ENCODE measurements around the gene KMT5C.

The KMT5C gene

GRCh38 chr19:55302318-55302703 is 37.4 kb upstream of the KMT5C start:
- DNase-seq (ENCODE audit: low read depth, low spot score) = no peak
- ChIA-PET CTCF (interaction anchor here (0.8 to 6.8 kb wide), 34 partner anchors 11 to 202 kb away, joined by 3 to 135 read pairs (median 6); partner anchors contain the start of genes BRSK1, HSPBP1, KMT5C and TMEM150B), POLR2A (interaction anchor here (0.5 to 1.1 kb wide), 3 partner anchors 37 to 105 kb away, joined by 3 to 4 read pairs (median 3); no protein-coding TSS in a partner anchor)
- TF ChIP-seq CTCF (IDR thresholded peaks at IDR 0.05; ENCODE audit: insufficient read depth, low read length, missing control alignments) = no peak
- H3K4me3 ChIP-seq (ENCODE audit: low read depth, low read length) = no peak overlapping the region

- CTCF ChIA-PET = interaction anchor here (0.8 to 6.8 kb wide), 18 partner anchors 12 to 188 kb away, joined by 3 to 135 read pairs (median 10); partner anchors contain the start of genes BRSK1, HSPBP1, KMT5C and TMEM150B
- no peak for TF ChIP-seq CTCF (IDR thresholded peaks at IDR 0.05; ENCODE audit: insufficient read depth, low read length, missing control alignments)
- H3K4me3 ChIP-seq (ENCODE audit: low read depth, low read length) = no peak overlapping the region
- DNase-seq (ENCODE audit: low read depth, low spot score) = no peak
- POLR2A ChIA-PET = no interaction called here
These were observed 36.2 kb upstream of the KMT5C start for GRCh38 chr19:55303477-55303876.

GRCh38 chr19:55304279-55304978 is 35.2 kb upstream of the KMT5C start:
- TF ChIP-seq CTCF (IDR thresholded peaks at IDR 0.05; ENCODE audit: insufficient read depth, low read length, missing control alignments) = no peak
- no peak overlapping the region for H3K4me3 ChIP-seq (ENCODE audit: low read depth, low read length)
- POLR2A ChIA-PET = no interaction called here
- no peak for DNase-seq (ENCODE audit: low read depth, low spot score)
- CTCF ChIA-PET = interaction anchor here (3.0 to 6.8 kb wide), 4 partner anchors 13 to 84 kb away, joined by 14 to 135 read pairs (median 80); partner anchors contain the start of gene TMEM150B

GRCh38 chr19:55304980-55305379 is 34.7 kb upstream of the KMT5C start:
- no peak for DNase-seq (ENCODE audit: low read depth, low spot score)
- no peak for TF ChIP-seq CTCF (IDR thresholded peaks at IDR 0.05; ENCODE audit: insufficient read depth, low read length, missing control alignments)
- ChIA-PET POLR2A (no interaction called here), CTCF (interaction anchor here (6.6 to 6.8 kb wide), 2 partner anchors 13 to 14 kb away, joined by 127 to 135 read pairs; partner anchors contain the start of gene TMEM150B)
- no peak overlapping the region for H3K4me3 ChIP-seq (ENCODE audit: low read depth, low read length)

GRCh38 chr19:55305491-55305890 is 34.2 kb upstream of the KMT5C start:
- CTCF ChIA-PET = interaction anchor here (6.6 to 6.8 kb wide), 2 partner anchors 13 to 14 kb away, joined by 127 to 135 read pairs; partner anchors contain the start of gene TMEM150B
- no peak for DNase-seq (ENCODE audit: low read depth, low spot score)
- TF ChIP-seq CTCF (IDR thresholded peaks at IDR 0.05; ENCODE audit: insufficient read depth, low read length, missing control alignments) = no peak
- no peak overlapping the region for H3K4me3 ChIP-seq (ENCODE audit: low read depth, low read length)
- POLR2A ChIA-PET = no interaction called here

GRCh38 chr19:55305983-55306562 is 33.6 kb upstream of the KMT5C start:
- no peak overlapping the region for H3K4me3 ChIP-seq (ENCODE audit: low read depth, low read length)
- CTCF ChIA-PET = interaction anchor here (1.2 to 6.8 kb wide), 3 partner anchors 12 to 113 kb away, joined by 3 to 135 read pairs (median 127); partner anchors contain the start of gene TMEM150B
- TF ChIP-seq CTCF (IDR thresholded peaks at IDR 0.05; ENCODE audit: insufficient read depth, low read length, missing control alignments) = no peak
- no peak for DNase-seq (ENCODE audit: low read depth, low spot score)
- POLR2A ChIA-PET = interaction anchor here (1.4 kb wide), 1 partner anchor 102 kb away, joined by 4 read pairs; the partner anchor contains the start of gene UBE2S
